ENCODE results near the gene TMOD4. TPM values are rescaled to one million over a fixed set of nuclear protein-coding genes. Genes with fewer than 3 reads are reported as not detected.

The TMOD4 gene
- total and polyA plus RNA-seq, 10 of the 15 experiments (the other 5 are each of a cell fraction or from before 2014, with no cell fraction given): 0.30 to 1.2 (median 0.50) TPM; not detected in 1

DNA sequence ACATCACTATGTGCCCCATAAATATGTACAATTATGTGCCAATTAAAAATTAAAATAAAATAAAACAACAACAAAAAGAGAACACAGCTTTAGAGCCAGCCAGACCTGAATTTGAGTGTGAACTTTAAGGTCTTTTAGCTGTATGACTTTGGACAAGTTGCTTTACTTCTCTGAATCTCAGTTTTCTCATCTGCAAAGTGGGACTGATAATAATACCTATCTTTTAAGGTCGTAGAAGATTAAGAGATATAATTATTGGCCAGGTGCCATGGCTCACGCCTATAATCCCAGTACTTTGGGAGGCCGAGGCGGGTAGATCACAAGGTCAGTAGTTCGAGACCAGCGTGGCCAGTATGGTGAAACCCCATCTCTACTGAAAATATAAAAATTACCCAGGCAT lies 17.5 kb upstream of the TMOD4 start (continued):
- TF ChIP-seq NRF1 (conservative IDR thresholded peaks at IDR 0.05; ENCODE audit: low read depth, low read length): no peak
- TF ChIP-seq, protein P1, sequence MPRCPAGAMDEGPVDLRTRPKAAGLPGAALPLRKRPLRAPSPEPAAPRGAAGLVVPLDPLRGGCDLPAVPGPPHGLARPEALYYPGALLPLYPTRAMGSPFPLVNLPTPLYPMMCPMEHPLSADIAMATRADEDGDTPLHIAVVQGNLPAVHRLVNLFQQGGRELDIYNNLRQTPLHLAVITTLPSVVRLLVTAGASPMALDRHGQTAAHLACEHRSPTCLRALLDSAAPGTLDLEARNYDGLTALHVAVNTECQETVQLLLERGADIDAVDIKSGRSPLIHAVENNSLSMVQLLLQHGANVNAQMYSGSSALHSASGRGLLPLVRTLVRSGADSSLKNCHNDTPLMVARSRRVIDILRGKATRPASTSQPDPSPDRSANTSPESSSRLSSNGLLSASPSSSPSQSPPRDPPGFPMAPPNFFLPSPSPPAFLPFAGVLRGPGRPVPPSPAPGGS (IDR thresholded peaks at IDR 0.05; ENCODE audit: borderline replicate concordance, insufficient read depth, low read depth, low read length, poor library complexity, severe bottlenecking): no peak

DNA sequence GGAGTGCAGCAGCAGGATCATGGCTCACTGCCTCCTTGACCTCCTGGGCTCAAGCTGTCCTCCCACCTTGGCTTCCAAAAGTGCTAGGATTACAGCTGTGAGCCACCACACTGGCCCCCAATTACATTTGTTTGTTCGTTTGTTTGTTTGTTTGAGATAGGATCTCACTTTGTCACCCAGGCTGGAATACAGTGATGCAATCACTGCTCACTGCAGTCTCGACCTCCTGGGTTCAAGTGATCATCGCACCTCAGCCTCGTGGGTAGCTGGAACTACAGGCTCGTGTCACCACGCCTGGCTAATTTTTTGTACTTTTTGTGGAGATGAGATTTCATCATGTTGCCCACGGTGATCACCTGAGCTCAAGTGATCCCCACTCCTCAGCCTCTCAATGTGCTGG lies 16.3 kb upstream of the TMOD4 start:
- Histone ChIP-seq H3K9me3 (replicated peaks; ENCODE audit: control insufficient read depth, insufficient read depth, low read length) (no peaks in the 10 kb centered on the region), H3K9ac (ENCODE audit: control insufficient read depth, insufficient read depth, low read length) (no peak overlapping the region), H3K79me2 (ENCODE audit: control insufficient read depth, insufficient read depth, low read length) (peaks cover 23% of the 10 kb centered on the region), H3K4me1 (ENCODE audit: control insufficient read depth, insufficient read depth, low read length) (peaks cover 4% of the 10 kb centered on the region; the same call in 1 of the 2 replicates), H2AFZ (ENCODE audit: control insufficient read depth, low read depth, low read length) (no peak overlapping the region), H3K36me3 (ENCODE audit: control insufficient read depth in 2 of 2, insufficient read depth in 2 of 2, low read length in 1 of 2) (no peaks in the 10 kb centered on the region), H3K27ac (ENCODE audit: control insufficient read depth, insufficient read depth) (no peak overlapping the region), H3K27me3 (replicated peaks in 1 of 2; ENCODE audit: control insufficient read depth in 2 of 2, insufficient read depth in 2 of 2, low read length in 1 of 2) (no peaks in the 10 kb centered on the region), H3K4me3 (no peak overlapping the region), H4K20me1 (ENCODE audit: control insufficient read depth, insufficient read depth) (no peaks in the 10 kb centered on the region), H3K4me2 (ENCODE audit: control insufficient read depth, insufficient read depth) (no peak overlapping the region)
- FAIRE-seq (no peak), DNase-seq (ENCODE audit: low read depth, low spot score) (no peak), ATAC-seq (no peak)
- CTCF ChIA-PET: interaction anchor here (0.8 to 6.3 kb wide), 3 partner anchors 36 to 148 kb away, joined by 3 to 70 read pairs (median 3); partner anchors contain the start of genes PSMD4 and TNFAIP8L2
- intact Hi-C loops (cut with micrococcal nuclease; ENCODE audit: unreplicated experiment): no loop called here
- BruUV-seq (replicated peaks): no TSS peak
- POLR2A ChIA-PET: interaction anchor here (0.7 kb wide), 1 partner anchor 560 kb away, joined by 3 read pairs; no protein-coding TSS in a partner anchor
- TF ChIP-seq MEF2A (IDR thresholded peaks at IDR 0.05; ENCODE audit: insufficient read depth, low read depth, low read length) (no peak), CBX3 (IDR thresholded peaks at IDR 0.05; ENCODE audit: borderline replicate concordance, low read depth) (no peak), HDGF (IDR thresholded peaks at IDR 0.05) (no peak), HDAC6 (IDR thresholded peaks at IDR 0.05; ENCODE audit: unreplicated experiment) (no peak)
- TF ChIP-seq, protein P2, sequence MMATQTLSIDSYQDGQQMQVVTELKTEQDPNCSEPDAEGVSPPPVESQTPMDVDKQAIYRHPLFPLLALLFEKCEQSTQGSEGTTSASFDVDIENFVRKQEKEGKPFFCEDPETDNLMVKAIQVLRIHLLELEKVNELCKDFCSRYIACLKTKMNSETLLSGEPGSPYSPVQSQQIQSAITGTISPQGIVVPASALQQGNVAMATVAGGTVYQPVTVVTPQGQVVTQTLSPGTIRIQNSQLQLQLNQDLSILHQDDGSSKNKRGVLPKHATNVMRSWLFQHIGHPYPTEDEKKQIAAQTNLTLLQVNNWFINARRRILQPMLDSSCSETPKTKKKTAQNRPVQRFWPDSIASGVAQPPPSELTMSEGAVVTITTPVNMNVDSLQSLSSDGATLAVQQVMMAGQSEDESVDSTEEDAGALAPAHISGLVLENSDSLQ (IDR thresholded peaks at IDR 0.05): no peak
- SMC1A ChIA-PET (ENCODE audit: uncharacterized antibody, unreplicated experiment): interaction anchor here (0.9 kb wide), 1 partner anchor 237 kb away, joined by 3 read pairs; no protein-coding TSS in a partner anchor
- WGBS (ENCODE audit: insufficient coverage, insufficient replicate concordance, low lambda C conversion rate, missing lambda C conversion rate): 54% methylated on average over 7 of the region's 7 CpGs
- RAD21 ChIA-PET (ENCODE audit: unreplicated experiment): no interaction called here
- in situ Hi-C loops (cut with MboI): loop anchor here (5.0 kb wide), 1 partner anchor 150 kb away; no protein-coding TSS in a partner anchor

All from GM12878 (cell line).